Measurements from ENCODE around the gene MAD2L2.

MAD2L2 gene

GRCh38 chr1:11700601-11701467 is 19.9 kb upstream of the MAD2L2 start:
- no peaks in the 10 kb centered on the region for H3F3A ChIP-seq (ENCODE audit: insufficient read depth)
- no peaks in the 10 kb centered on the region for H3K79me2 ChIP-seq (ENCODE audit: insufficient read depth, low read length)
- no peaks in the 10 kb centered on the region for H3K27me3 ChIP-seq (ENCODE audit: low read length)
- no peaks in the 10 kb centered on the region for H3K9me2 ChIP-seq (replicated peaks; ENCODE audit: insufficient read depth, low read length)
- H3K9ac ChIP-seq (ENCODE audit: low read length) = no peak overlapping the region
- no peak overlapping the region for H3K4me3 ChIP-seq (ENCODE audit: insufficient read depth, low read length, poor library complexity, severe bottlenecking)
- no peaks in the 10 kb centered on the region for H4K20me1 ChIP-seq (ENCODE audit: low read depth, low read length)
- no peak overlapping the region for H2AFZ ChIP-seq (ENCODE audit: low read depth, low read length, severe bottlenecking)
- H3K36me3 ChIP-seq (ENCODE audit: low read length) = no peaks in the 10 kb centered on the region
- H3K9me3 ChIP-seq (ENCODE audit: insufficient read depth, low read length) = no peaks in the 10 kb centered on the region
- no peak for TF ChIP-seq EZH2phosphoT487 (conservative IDR thresholded peaks at IDR 0.05; ENCODE audit: low read length)
- TF ChIP-seq CTCF (IDR thresholded peaks at IDR 0.05; ENCODE audit: insufficient read depth, low read length, poor library complexity, severe bottlenecking) = no peak
- no peak overlapping the region for H3K27ac ChIP-seq (ENCODE audit: low read depth, low read length)
- H3K4me2 ChIP-seq (ENCODE audit: low read depth, low read length, poor library complexity, severe bottlenecking) = no peak overlapping the region

- Histone ChIP-seq H3F3A (ENCODE audit: insufficient read depth) (no peaks in the 10 kb centered on the region), H3K9me3 (ENCODE audit: insufficient read depth, low read length) (no peaks in the 10 kb centered on the region), H2AFZ (ENCODE audit: low read depth, low read length, severe bottlenecking) (no peak overlapping the region), H3K4me3 (ENCODE audit: insufficient read depth, low read length, poor library complexity, severe bottlenecking) (no peak overlapping the region), H3K9me2 (replicated peaks; ENCODE audit: insufficient read depth, low read length) (no peaks in the 10 kb centered on the region), H3K9ac (ENCODE audit: low read length) (no peak overlapping the region), H3K27me3 (ENCODE audit: low read length) (no peaks in the 10 kb centered on the region), H3K36me3 (ENCODE audit: low read length) (no peaks in the 10 kb centered on the region), H3K27ac (ENCODE audit: low read depth, low read length) (no peak overlapping the region), H3K79me2 (ENCODE audit: insufficient read depth, low read length) (no peaks in the 10 kb centered on the region), H4K20me1 (ENCODE audit: low read depth, low read length) (no peaks in the 10 kb centered on the region), H3K4me2 (ENCODE audit: low read depth, low read length, poor library complexity, severe bottlenecking) (no peak overlapping the region)
- TF ChIP-seq CTCF (IDR thresholded peaks at IDR 0.05; ENCODE audit: insufficient read depth, low read length, poor library complexity, severe bottlenecking) = no peak
Observed at GRCh38 chr1:11697893-11698210, 16.9 kb upstream of the MAD2L2 start.

GRCh38 chr1:11697188-11697892 is 16.4 kb upstream of the MAD2L2 start:
- TF ChIP-seq EZH2phosphoT487 (conservative IDR thresholded peaks at IDR 0.05; ENCODE audit: low read length) (no peak), CTCF (IDR thresholded peaks at IDR 0.05; ENCODE audit: insufficient read depth, low read length, poor library complexity, severe bottlenecking) (no peak)
- H3K79me2 ChIP-seq (ENCODE audit: insufficient read depth, low read length) = no peaks in the 10 kb centered on the region
- no peak overlapping the region for H2AFZ ChIP-seq (ENCODE audit: low read depth, low read length, severe bottlenecking)
- H3K36me3 ChIP-seq (ENCODE audit: low read length) = no peaks in the 10 kb centered on the region
- no peaks in the 10 kb centered on the region for H3K9me3 ChIP-seq (ENCODE audit: insufficient read depth, low read length)
- no peaks in the 10 kb centered on the region for H3F3A ChIP-seq (ENCODE audit: insufficient read depth)
- H3K4me3 ChIP-seq (ENCODE audit: insufficient read depth, low read length, poor library complexity, severe bottlenecking) = no peak overlapping the region
- no peaks in the 10 kb centered on the region for H4K20me1 ChIP-seq (ENCODE audit: low read depth, low read length)
- H3K27me3 ChIP-seq (ENCODE audit: low read length) = no peaks in the 10 kb centered on the region
- no peak overlapping the region for H3K9ac ChIP-seq (ENCODE audit: low read length)
- H3K9me2 ChIP-seq (replicated peaks; ENCODE audit: insufficient read depth, low read length) = no peaks in the 10 kb centered on the region
- no peak overlapping the region for H3K4me2 ChIP-seq (ENCODE audit: low read depth, low read length, poor library complexity, severe bottlenecking)
- H3K27ac ChIP-seq (ENCODE audit: low read depth, low read length) = no peak overlapping the region
